Measurements from ENCODE around the gene TMEM108. TPM values are rescaled to one million over a fixed set of nuclear protein-coding genes. Genes with fewer than 3 reads are reported as not detected.

TMEM108 gene
- polyA plus RNA-seq, 3 donors, result not detected

DNA sequence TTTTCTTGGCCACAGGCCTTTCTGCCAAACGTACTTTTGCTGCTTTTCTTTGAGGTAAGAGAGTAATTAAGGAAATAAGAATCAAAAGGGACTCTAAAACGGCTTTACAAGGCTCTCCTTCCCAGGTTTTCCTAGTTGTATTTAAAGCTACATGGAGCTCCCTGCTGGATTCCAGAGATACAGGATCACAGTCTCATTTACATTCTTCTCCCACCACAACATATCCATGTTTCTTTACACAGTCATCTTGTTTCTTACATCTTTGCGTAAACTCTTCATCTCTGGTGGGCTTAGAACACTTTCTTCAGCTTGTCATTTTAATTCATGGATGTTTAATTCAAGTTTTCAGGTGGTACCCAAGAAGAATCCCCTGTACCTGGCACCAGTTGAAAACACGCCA, 244.0 kb downstream of the TMEM108 start:
- Mint-ChIP-seq H3K27me3 (ENCODE audit: low read depth in 3 of 3) (peaks cover 0 to 4% (median 0%) of the 10 kb centered on the region in 3 donors), H3K4me3 (no peak overlapping the region), H3K36me3 (no peaks in the 10 kb centered on the region), H3K4me1 (no peaks in the 10 kb centered on the region), H3K9me3 (peaks cover 0 to 3% (median 0%) of the 10 kb centered on the region in 7 donors), H3K27ac (no peak overlapping the region)
- DNase-seq, result no peak
- intact Hi-C loops (cut with micrococcal nuclease), result no loop called here
- Histone ChIP-seq H4K20me1 (ENCODE audit: insufficient read depth, low read length) (no peaks in the 10 kb centered on the region), H3K79me2 (ENCODE audit: insufficient read depth, low read length) (no peaks in the 10 kb centered on the region), H3K36me3 (replicated peaks in 1 of 2; ENCODE audit: control insufficient read depth in 1 of 2, insufficient read depth in 2 of 2, low read length in 2 of 2) (no peaks in the 10 kb centered on the region), H3K9me3 (replicated peaks in 1 of 2; ENCODE audit: control insufficient read depth in 1 of 2, insufficient read depth in 1 of 2, low read length in 2 of 2) (no peaks in the 10 kb centered on the region), H3K4me2 (replicated peaks; ENCODE audit: extremely low read depth, low read length, poor library complexity, severe bottlenecking) (no peak overlapping the region), H3K9ac (ENCODE audit: insufficient read depth, low read length, poor library complexity, severe bottlenecking) (no peak overlapping the region), H3K27me3 (ENCODE audit: control insufficient read depth in 2 of 2, insufficient read depth in 2 of 2, low read length in 2 of 2) (no peaks in the 10 kb centered on the region), H3K27ac (ENCODE audit: low read depth in 1 of 2, low read length in 2 of 2) (no peak overlapping the region), H3K4me1 (ENCODE audit: control insufficient read depth in 1 of 2, insufficient read depth in 2 of 2, low read length in 2 of 2) (no peaks in the 10 kb centered on the region), H2AFZ (ENCODE audit: insufficient read depth, low read depth, low read length, poor library complexity, severe bottlenecking) (no peak overlapping the region), H3K4me3 (replicated peaks in 1 of 3; ENCODE audit: low read depth in 2 of 3, low read length in 3 of 3) (no peak overlapping the region)
- TF ChIP-seq, protein P1, sequence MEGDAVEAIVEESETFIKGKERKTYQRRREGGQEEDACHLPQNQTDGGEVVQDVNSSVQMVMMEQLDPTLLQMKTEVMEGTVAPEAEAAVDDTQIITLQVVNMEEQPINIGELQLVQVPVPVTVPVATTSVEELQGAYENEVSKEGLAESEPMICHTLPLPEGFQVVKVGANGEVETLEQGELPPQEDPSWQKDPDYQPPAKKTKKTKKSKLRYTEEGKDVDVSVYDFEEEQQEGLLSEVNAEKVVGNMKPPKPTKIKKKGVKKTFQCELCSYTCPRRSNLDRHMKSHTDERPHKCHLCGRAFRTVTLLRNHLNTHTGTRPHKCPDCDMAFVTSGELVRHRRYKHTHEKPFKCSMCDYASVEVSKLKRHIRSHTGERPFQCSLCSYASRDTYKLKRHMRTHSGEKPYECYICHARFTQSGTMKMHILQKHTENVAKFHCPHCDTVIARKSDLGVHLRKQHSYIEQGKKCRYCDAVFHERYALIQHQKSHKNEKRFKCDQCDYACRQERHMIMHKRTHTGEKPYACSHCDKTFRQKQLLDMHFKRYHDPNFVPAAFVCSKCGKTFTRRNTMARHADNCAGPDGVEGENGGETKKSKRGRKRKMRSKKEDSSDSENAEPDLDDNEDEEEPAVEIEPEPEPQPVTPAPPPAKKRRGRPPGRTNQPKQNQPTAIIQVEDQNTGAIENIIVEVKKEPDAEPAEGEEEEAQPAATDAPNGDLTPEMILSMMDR (IDR thresholded peaks at IDR 0.05), result no peak
- no CpG with 5 or more reads among the region's 4 CpGs for WGBS (ENCODE audit: insufficient coverage)

DNA sequence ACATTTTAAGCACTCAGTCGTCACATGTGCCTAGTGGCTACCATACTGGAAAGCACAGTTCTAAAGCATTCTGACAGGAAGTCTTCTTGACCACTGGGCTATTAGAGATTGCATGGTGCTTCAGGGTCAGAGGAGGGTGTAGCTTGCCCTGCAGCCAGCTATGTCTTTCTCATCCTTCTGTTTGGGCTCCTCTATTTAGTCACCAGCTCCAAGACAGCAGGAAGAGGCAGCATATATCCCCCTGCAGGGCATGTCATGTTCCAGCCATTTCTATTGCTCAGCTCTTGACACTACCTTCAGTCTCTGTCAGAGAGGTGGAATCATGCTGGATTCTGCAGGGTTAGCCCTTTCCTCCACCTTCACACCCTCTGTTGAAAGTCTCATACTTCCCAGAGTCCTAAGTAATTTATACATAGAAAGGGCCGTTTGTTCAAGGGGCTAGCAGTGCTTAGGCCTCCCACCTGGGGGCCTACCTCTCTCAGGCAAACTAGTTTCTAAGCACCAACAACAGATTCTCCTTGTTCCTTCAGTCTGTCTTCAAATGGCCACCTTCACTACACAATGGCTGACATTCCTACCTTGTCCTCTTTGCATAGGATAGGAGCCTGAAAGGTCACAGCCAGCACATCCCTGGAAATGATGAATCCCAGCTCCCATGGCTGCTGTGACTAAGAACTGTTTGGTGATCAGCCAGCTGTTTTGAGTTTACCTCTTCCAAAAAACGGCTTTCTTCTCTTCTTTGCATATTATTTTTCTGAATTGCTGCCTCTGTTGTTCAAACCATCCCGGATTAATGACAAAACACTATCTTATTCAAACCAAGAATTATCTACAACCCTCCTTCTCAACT, 246.0 kb downstream of the TMEM108 start:
- Histone ChIP-seq H3K79me2 (ENCODE audit: insufficient read depth, low read length) (no peaks in the 10 kb centered on the region), H3K9ac (ENCODE audit: insufficient read depth, low read length, poor library complexity, severe bottlenecking) (no peak overlapping the region), H2AFZ (ENCODE audit: insufficient read depth, low read depth, low read length, poor library complexity, severe bottlenecking) (no peak overlapping the region), H3K27ac (ENCODE audit: low read depth in 1 of 2, low read length in 2 of 2) (no peak overlapping the region), H3K4me1 (ENCODE audit: control insufficient read depth in 1 of 2, insufficient read depth in 2 of 2, low read length in 2 of 2) (no peaks in the 10 kb centered on the region), H3K4me2 (replicated peaks; ENCODE audit: extremely low read depth, low read length, poor library complexity, severe bottlenecking) (no peak overlapping the region), H3K27me3 (ENCODE audit: control insufficient read depth in 2 of 2, insufficient read depth in 2 of 2, low read length in 2 of 2) (no peaks in the 10 kb centered on the region), H3K36me3 (replicated peaks in 1 of 2; ENCODE audit: control insufficient read depth in 1 of 2, insufficient read depth in 2 of 2, low read length in 2 of 2) (no peaks in the 10 kb centered on the region), H4K20me1 (ENCODE audit: insufficient read depth, low read length) (no peaks in the 10 kb centered on the region), H3K4me3 (replicated peaks in 1 of 3; ENCODE audit: low read depth in 2 of 3, low read length in 3 of 3) (no peak overlapping the region), H3K9me3 (replicated peaks in 1 of 2; ENCODE audit: control insufficient read depth in 1 of 2, insufficient read depth in 1 of 2, low read length in 2 of 2) (no peaks in the 10 kb centered on the region)
- WGBS (ENCODE audit: insufficient coverage), result 73% methylated on average over 3 of the region's 4 CpGs
- Mint-ChIP-seq H3K4me3 (no peak overlapping the region), H3K4me1 (no peaks in the 10 kb centered on the region), H3K36me3 (no peaks in the 10 kb centered on the region), H3K9me3 (peaks cover 0 to 3% (median 0%) of the 10 kb centered on the region in 7 donors), H3K27ac (no peak overlapping the region), H3K27me3 (ENCODE audit: low read depth in 3 of 3) (peaks cover 0 to 4% (median 0%) of the 10 kb centered on the region in 3 donors)
- intact Hi-C loops (cut with micrococcal nuclease), result no loop called here
- TF ChIP-seq, protein P1 (IDR thresholded peaks at IDR 0.05), result no peak
- DNase-seq, result no peak

Data from CD14-positive monocyte (primary cell).